K562 (cell line): ENCODE data around the gene TMEM267. TPM values are rescaled to one million over a fixed set of nuclear protein-coding genes. Genes with fewer than 3 reads are reported as not detected.
A peak's percentile ranks its signal among the peaks of the same experiment; 100 is the strongest.

ENCODE experiments used
- CCNT2 ChIP-seq: IDR thresholded peaks from 2 replicates; pipeline ENCODE4 v1.6.1; 2011; ENCODE audit warnings: borderline replicate concordance, low read depth, mild to moderate bottlenecking, moderate library complexity, mixed read lengths, low read length; ENCODE audit not compliant: insufficient read length; ENCODE audit errors: extremely low read depth
- EP300 ChIP-seq: IDR thresholded peaks from 2 replicates; pipeline ENCODE4 v1.6.1; 2012; ENCODE audit warnings: low read length, improper control_type of control experiment
- NFIC ChIP-seq: fragments of 450-650 bp; IDR thresholded peaks from 2 replicates; pipeline ENCODE4 v1.6.1; 2017; ENCODE audit warnings: mild to moderate bottlenecking, inconsistent platforms
- PML ChIP-seq: IDR thresholded peaks from 2 replicates; pipeline ENCODE4 v1.6.1; 2012; ENCODE audit warnings: low read length, inconsistent platforms
- SMARCB1 ChIP-seq: IDR thresholded peaks from 2 replicates; pipeline ENCODE4 v1.6.1; 2011; ENCODE audit warnings: improper control_type of control experiment, low read depth; ENCODE audit not compliant: insufficient read length
- TAF9B ChIP-seq: fragments of 450-650 bp; IDR thresholded peaks from 2 replicates; pipeline ENCODE4 v1.6.1; 2018; ENCODE audit warnings: mild to moderate bottlenecking; ENCODE audit not compliant: partially characterized antibody
- ZBED1 ChIP-seq: IDR thresholded peaks from 2 replicates; pipeline ENCODE4 v1.6.1; 2014
- ZNF445 ChIP-seq: fragments of 250-450 bp; sonication (Bioruptor Pico); IDR thresholded peaks from 2 replicates; pipeline ENCODE4 v1.4.0; 2020; ENCODE audit warnings: low read depth, mild to moderate bottlenecking, moderate library complexity
- polyA plus RNA-seq, 8 experiments: library from polyadenylated mRNA; depleted of rRNA in 4 of 8; stranded (reverse) in 5 of 8; unstranded in 3 of 8; fragments of >200 nt; fragmentation: Nextera tagmentation in 2 of 8; fragmentation: Illumina TruSeq in 1 of 8; extraction: Ambion mirVana in 2 of 8; extraction: Trizol in 1 of 8; gene quantifications; 2 replicates each; pipeline versions ENCODE4 v1.2.1 to v1.2.3, GENCODE V29; 2011 to 2014; ENCODE audit warnings: inconsistent platforms in 1 of 8, missing spikeins in 1 of 8
- total RNA-seq, 7 experiments: library from RNA; depleted of rRNA in 6 of 7; stranded (reverse); fragments of >200 nt in 6 of 7; fragmentation: Illumina TruSeq in 2 of 7; extraction: Trizol in 2 of 7; gene quantifications; 2 replicates each; pipeline versions ENCODE4 v1.2.1 to v1.2.3, GENCODE V29; 2011 to 2021; ENCODE audit warnings: low replicate concordance in 1 of 7
- TF ChIP-seq, protein P1 (sequence below): fragments of 450-650 bp; formaldehyde crosslinking; IDR thresholded peaks from 2 replicates; pipeline ENCODE4 v1.4.0; 2020; ENCODE audit warnings: mild to moderate bottlenecking, moderate library complexity
- TF ChIP-seq, protein P2 (sequence below), 2 experiments: fragments of 450-650 bp; IDR thresholded peaks; 2 replicates each; pipeline ENCODE4 v1.6.1; 2018; ENCODE audit warnings: mild to moderate bottlenecking in 2 of 2, low read depth in 1 of 2; ENCODE audit not compliant: partially characterized antibody in 2 of 2
- TF ChIP-seq, protein P3 (sequence below), 2 experiments: fragments of 450-650 bp; formaldehyde crosslinking in 1 of 2; IDR thresholded peaks; 2 replicates each; pipeline versions ENCODE4 v1.4.0 to v1.6.1; 2014 to 2020; ENCODE audit warnings: mild to moderate bottlenecking in 2 of 2, borderline replicate concordance in 1 of 2, low read depth in 1 of 2

Gene TMEM267
- total and polyA plus RNA-seq, 9 of the 15 experiments (the other 6 are each of a cell fraction or from before 2014, with no cell fraction given): 8.1 to 61.1 (median 17.8) TPM

DNA sequence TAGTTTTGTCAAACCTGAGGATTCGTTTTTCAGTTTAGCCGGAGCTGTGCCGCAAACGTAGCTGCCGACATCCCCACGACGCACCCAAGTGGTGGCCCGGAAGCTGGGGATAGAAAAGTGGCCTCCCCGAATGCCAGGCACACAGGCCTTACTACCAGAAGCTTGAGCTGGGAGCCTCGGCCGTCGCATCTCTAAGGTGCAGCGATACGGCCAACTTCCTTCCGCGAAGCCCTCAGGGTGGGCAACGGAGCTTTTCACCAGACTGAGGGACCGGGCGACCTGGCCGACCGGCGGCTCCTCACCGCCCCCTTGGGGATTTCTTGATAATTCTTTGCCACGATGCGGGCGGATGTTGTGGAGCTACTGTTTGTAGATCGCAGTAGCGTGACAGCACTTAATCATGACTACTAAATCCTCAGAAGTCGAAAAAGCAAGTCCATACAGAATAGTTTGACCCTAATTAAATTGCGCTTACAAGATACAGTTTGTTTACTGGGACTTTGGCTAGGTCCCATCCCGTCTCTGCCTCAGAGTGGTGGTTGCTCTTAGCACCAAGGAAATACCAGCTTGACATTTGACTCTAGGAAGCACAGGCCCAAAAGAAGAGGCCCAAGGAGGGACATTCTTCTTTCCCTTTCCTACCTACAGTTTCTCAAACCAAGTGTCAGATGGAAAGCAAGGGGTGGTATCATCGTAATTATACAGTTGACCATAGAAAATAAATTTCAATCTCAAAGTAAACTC, 613 bp upstream of the TMEM267 start (continued):
- TF ChIP-seq, protein P1, sequence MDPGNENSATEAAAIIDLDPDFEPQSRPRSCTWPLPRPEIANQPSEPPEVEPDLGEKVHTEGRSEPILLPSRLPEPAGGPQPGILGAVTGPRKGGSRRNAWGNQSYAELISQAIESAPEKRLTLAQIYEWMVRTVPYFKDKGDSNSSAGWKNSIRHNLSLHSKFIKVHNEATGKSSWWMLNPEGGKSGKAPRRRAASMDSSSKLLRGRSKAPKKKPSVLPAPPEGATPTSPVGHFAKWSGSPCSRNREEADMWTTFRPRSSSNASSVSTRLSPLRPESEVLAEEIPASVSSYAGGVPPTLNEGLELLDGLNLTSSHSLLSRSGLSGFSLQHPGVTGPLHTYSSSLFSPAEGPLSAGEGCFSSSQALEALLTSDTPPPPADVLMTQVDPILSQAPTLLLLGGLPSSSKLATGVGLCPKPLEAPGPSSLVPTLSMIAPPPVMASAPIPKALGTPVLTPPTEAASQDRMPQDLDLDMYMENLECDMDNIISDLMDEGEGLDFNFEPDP (CRISPR knock-in tag): 0 out of 2 replicates have a peak, but pooled peaks have one; percentile 6
- TF ChIP-seq ZNF445 (CRISPR knock-in tag): no peak
- no peak for TF ChIP-seq SMARCB1
- peak; percentile 11; the same call in 1 of the 2 replicates for TF ChIP-seq PML
- peak; percentile 31; the same call in 1 of the 2 replicates for TF ChIP-seq EP300
- TF ChIP-seq NFIC: 0 out of 2 replicates have a peak, but pooled peaks have one; percentile 4
- peak; percentile 34 for TF ChIP-seq TAF9B
- TF ChIP-seq CCNT2: no peak
- TF ChIP-seq ZBED1: peak; percentile 89
- TF ChIP-seq, protein P2, sequence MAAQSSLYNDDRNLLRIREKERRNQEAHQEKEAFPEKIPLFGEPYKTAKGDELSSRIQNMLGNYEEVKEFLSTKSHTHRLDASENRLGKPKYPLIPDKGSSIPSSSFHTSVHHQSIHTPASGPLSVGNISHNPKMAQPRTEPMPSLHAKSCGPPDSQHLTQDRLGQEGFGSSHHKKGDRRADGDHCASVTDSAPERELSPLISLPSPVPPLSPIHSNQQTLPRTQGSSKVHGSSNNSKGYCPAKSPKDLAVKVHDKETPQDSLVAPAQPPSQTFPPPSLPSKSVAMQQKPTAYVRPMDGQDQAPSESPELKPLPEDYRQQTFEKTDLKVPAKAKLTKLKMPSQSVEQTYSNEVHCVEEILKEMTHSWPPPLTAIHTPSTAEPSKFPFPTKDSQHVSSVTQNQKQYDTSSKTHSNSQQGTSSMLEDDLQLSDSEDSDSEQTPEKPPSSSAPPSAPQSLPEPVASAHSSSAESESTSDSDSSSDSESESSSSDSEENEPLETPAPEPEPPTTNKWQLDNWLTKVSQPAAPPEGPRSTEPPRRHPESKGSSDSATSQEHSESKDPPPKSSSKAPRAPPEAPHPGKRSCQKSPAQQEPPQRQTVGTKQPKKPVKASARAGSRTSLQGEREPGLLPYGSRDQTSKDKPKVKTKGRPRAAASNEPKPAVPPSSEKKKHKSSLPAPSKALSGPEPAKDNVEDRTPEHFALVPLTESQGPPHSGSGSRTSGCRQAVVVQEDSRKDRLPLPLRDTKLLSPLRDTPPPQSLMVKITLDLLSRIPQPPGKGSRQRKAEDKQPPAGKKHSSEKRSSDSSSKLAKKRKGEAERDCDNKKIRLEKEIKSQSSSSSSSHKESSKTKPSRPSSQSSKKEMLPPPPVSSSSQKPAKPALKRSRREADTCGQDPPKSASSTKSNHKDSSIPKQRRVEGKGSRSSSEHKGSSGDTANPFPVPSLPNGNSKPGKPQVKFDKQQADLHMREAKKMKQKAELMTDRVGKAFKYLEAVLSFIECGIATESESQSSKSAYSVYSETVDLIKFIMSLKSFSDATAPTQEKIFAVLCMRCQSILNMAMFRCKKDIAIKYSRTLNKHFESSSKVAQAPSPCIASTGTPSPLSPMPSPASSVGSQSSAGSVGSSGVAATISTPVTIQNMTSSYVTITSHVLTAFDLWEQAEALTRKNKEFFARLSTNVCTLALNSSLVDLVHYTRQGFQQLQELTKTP (IDR thresholded peaks at IDR 0.05; ENCODE audit: low read depth in 1 of 2, partially characterized antibody in 2 of 2): peak in 1 of 2 experiments; percentile 51
- TF ChIP-seq, protein P3, sequence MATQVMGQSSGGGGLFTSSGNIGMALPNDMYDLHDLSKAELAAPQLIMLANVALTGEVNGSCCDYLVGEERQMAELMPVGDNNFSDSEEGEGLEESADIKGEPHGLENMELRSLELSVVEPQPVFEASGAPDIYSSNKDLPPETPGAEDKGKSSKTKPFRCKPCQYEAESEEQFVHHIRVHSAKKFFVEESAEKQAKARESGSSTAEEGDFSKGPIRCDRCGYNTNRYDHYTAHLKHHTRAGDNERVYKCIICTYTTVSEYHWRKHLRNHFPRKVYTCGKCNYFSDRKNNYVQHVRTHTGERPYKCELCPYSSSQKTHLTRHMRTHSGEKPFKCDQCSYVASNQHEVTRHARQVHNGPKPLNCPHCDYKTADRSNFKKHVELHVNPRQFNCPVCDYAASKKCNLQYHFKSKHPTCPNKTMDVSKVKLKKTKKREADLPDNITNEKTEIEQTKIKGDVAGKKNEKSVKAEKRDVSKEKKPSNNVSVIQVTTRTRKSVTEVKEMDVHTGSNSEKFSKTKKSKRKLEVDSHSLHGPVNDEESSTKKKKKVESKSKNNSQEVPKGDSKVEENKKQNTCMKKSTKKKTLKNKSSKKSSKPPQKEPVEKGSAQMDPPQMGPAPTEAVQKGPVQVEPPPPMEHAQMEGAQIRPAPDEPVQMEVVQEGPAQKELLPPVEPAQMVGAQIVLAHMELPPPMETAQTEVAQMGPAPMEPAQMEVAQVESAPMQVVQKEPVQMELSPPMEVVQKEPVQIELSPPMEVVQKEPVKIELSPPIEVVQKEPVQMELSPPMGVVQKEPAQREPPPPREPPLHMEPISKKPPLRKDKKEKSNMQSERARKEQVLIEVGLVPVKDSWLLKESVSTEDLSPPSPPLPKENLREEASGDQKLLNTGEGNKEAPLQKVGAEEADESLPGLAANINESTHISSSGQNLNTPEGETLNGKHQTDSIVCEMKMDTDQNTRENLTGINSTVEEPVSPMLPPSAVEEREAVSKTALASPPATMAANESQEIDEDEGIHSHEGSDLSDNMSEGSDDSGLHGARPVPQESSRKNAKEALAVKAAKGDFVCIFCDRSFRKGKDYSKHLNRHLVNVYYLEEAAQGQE (IDR thresholded peaks at IDR 0.05; ENCODE audit: borderline replicate concordance): peak; percentile 58; the same call in 1 of the 2 replicates
- TF ChIP-seq, protein P3 (CRISPR knock-in tag; IDR thresholded peaks at IDR 0.05; ENCODE audit: low read depth): no peak
